ENCODE data around the gene SIX3. TPM values are rescaled to one million over a fixed set of nuclear protein-coding genes. Genes with fewer than 3 reads are reported as not detected.

Gene SIX3
- total RNA-seq, 1 donor from 2014 or later = not detected

GRCh38 chr2:44980751-44981713 is 39.5 kb downstream of the SIX3 start:
- intact Hi-C loops (cut with micrococcal nuclease) = loop anchor here (1.0 kb wide), 2 partner anchors 513 to 597 kb away; no protein-coding TSS in a partner anchor

- intact Hi-C loops (cut with micrococcal nuclease) = loop anchor here (1.0 kb wide), 2 partner anchors 513 to 597 kb away; no protein-coding TSS in a partner anchor
These were observed 40.2 kb downstream of the SIX3 start for GRCh38 chr2:44981714-44982108.

- intact Hi-C loops (cut with micrococcal nuclease) = no loop called here
These were observed 42.5 kb downstream of the SIX3 start for GRCh38 chr2:44983836-44984604.

- intact Hi-C loops (cut with micrococcal nuclease) = no loop called here
These were observed 47.7 kb downstream of the SIX3 start for GRCh38 chr2:44989176-44989575.

GRCh38 chr2:44994377-44994776 is 52.9 kb downstream of the SIX3 start:
- intact Hi-C loops (cut with micrococcal nuclease) = no loop called here

Other genes with a start within 250 kb of the SIX3 start
- not detected in 2 replicates for gene SIX2, start 67.8 kb downstream of the SIX3 start, total RNA-seq